Ovary (tissue), 3 donors: ENCODE data around the gene DIDO1.

Experiments
- CTCF ChIP-seq, 3 donors: fragments of 450-650 bp in 2 of 3; fragments of 200-600 bp in 1 of 3; IDR thresholded peaks; one replicate each; pipeline versions ENCODE4 v1.5.1 to v1.8.0; 2016 to 2022; ENCODE audit warnings: antibody characterized with exemption in 3 of 3, mild to moderate bottlenecking in 1 of 3
- EP300 ChIP-seq: sonication (generic); formaldehyde crosslinking; IDR thresholded peaks from one replicate; pipeline ENCODE4 v1.6.1; 2017; ENCODE audit warnings: antibody characterized with exemption
- donor health status: DM: no; HTN: no; CAD: no.

- TF ChIP-seq CTCF (IDR thresholded peaks at IDR 0.05): no peak
- no peak for TF ChIP-seq EP300
These were observed 42.3 kb upstream of the DIDO1 start for GRCh38 chr20:62968378-62969178.
